Measurements from ENCODE around the gene RNF149.

DNA sequence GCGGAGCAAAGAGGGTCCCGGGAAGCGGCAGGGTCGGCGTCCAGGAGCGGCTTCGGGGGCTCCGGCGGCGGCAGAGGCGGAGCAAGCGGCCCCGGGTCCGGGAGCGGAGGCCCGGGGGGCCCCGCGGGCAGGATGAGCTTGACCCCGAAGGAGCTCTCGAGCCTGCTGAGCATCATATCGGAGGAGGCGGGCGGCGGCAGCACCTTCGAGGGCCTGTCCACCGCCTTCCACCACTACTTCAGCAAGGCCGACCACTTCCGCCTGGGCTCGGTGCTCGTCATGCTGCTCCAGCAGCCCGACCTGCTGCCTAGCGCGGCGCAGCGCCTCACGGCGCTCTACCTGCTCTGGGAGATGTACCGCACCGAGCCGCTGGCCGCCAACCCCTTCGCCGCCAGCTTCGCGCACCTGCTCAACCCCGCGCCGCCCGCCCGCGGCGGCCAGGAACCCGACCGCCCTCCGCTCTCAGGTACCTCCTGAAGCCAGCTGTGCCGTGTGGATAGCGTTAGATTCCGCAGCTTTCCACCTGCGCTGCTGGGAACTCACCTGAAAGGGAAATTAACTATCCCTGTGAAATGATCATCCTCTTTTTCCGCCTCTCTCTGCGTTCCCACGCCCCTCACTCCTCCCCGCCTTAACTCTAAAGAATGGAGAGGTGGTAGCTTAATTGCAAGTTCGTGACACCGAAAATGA, 55.3 kb downstream of the RNF149 start:
- no peak for TF ChIP-seq CTCF (IDR thresholded peaks at IDR 0.05)
- peak in 1 of 2 donors; percentile 12 for TF ChIP-seq POLR2A (IDR thresholded peaks at IDR 0.05)
